Glutamatergic neuron (in vitro differentiated cells): ENCODE results near the gene RPP25L. TPM values are rescaled to one million over a fixed set of nuclear protein-coding genes. Genes with fewer than 3 reads are reported as not detected.
A peak's percentile ranks its signal among the peaks of the same experiment; 100 is the strongest.

Source experiments
- DNase-seq: peaks from one replicate; pipeline ENCODE4 v3.0.0; 2022
- H3K27ac Mint-ChIP-seq: one replicate; pipeline ENCODE4 v1.8.0; 2020; ENCODE audit warnings: mild to moderate bottlenecking, mixed read lengths, inconsistent platforms; ENCODE audit not compliant: unreplicated experiment
- H3K27me3 Mint-ChIP-seq: one replicate; pipeline ENCODE4 v1.8.0; 2020; ENCODE audit warnings: mild to moderate bottlenecking, moderate library complexity, mixed read lengths, inconsistent platforms; ENCODE audit not compliant: unreplicated experiment
- H3K36me3 Mint-ChIP-seq: one replicate; pipeline ENCODE4 v1.8.0; 2020; ENCODE audit warnings: mild to moderate bottlenecking, mixed read lengths, inconsistent platforms; ENCODE audit not compliant: unreplicated experiment
- H3K4me1 Mint-ChIP-seq: one replicate; pipeline ENCODE4 v1.8.0; 2020; ENCODE audit warnings: mild to moderate bottlenecking, low read depth, mixed read lengths, inconsistent platforms; ENCODE audit not compliant: unreplicated experiment
- H3K4me3 Mint-ChIP-seq: one replicate; pipeline ENCODE4 v1.8.0; 2020; ENCODE audit warnings: mild to moderate bottlenecking, mixed read lengths, inconsistent platforms; ENCODE audit not compliant: unreplicated experiment
- H3K9me3 Mint-ChIP-seq: one replicate; pipeline ENCODE4 v1.8.0; 2020; ENCODE audit warnings: mild to moderate bottlenecking, moderate library complexity, mixed read lengths, inconsistent platforms; ENCODE audit not compliant: unreplicated experiment
- long read RNA-seq: library from polyadenylated mRNA; unstranded; transcript quantifications from one replicate; pipeline ENCODE4 v2.0.0, GENCODE V29; 2020; ENCODE audit not compliant: unreplicated experiment
- total RNA-seq: library from RNA; stranded (reverse); fragmentation: NEBNext Ultra II Directional; extraction: Animal tissue kit (Norgen Biotek cat#: 25700); gene quantifications from one replicate; pipeline ENCODE4 v1.2.1, GENCODE V29; 2021; ENCODE audit not compliant: unreplicated experiment
- TF ChIP-seq, protein P1 (sequence below): fragments of 200-600 bp; sonication (generic); IDR thresholded peaks from one replicate; pipeline ENCODE4 v1.5.0; 2021; ENCODE audit not compliant: partially characterized antibody, unreplicated experiment

Gene RPP25L, protein sequence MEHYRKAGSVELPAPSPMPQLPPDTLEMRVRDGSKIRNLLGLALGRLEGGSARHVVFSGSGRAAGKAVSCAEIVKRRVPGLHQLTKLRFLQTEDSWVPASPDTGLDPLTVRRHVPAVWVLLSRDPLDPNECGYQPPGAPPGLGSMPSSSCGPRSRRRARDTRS
- 12.6 TPM for total RNA-seq
- long read RNA-seq, partial matches to known transcripts: 0 of 5 reads
- long read RNA-seq, other reads (novel, unspliced or antisense): 1 of 5 reads

DNA sequence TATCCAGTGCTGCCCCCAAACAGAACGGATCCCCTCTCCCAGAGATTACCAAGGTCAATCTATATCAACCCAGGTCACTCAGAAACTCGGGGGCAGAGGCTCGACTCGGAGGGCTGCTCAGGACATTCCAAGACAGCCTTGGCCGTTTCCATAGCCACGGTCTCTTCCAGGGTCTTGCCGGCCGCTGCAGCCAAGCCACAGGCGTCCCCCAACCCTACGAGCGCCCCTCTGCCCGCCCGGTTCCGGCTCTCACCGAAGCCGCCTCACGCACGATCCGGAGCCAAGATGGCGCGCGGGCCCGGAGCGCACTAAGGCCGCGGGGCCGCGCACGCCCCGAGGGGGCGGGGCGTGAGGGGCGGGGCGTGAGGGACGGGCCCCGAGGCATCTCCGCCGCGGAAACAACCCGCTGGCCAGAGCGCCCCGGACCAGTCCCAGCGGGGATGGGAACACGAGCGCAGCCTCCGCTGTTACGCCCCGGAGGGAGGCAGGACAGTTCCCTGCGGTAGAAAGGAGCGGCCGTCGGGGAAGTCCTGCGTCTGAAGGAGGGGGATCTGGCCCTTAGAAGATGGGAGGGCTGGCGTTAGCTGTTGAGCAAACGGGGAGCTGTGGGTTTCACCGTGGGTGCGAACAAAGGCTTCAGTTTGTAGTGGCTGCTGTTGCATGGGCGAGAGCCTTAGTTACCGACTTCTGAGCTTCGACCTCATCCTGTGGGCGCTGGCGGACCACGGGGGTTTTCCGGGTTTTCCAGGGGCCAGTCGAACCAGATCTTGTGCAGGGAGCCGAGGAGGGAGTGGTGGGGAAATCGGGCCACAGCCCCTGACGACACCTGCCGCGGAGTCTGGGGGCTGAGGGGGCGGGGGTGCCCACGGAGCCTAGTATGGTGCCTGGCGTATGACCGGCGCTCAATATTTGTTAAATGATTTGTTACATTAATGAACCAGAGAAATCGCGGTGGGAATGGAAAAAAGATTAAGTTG lies at the start of gene RPP25L:
Gene RPP25L, minus strand, starts transcription at position 287 of the 977 bp plus-strand sequence. CDS start 801 bp downstream, outside the sequence.
- peaks cover 10% of the 10 kb centered on the region for H3K9me3 Mint-ChIP-seq
- DNase-seq: peak; percentile 89
- H3K36me3 Mint-ChIP-seq: no peaks in the 10 kb centered on the region
- H3K4me1 Mint-ChIP-seq: peaks cover 11% of the 10 kb centered on the region
- H3K27ac Mint-ChIP-seq: peak within 1 kb of the TSS; percentile 87
- TF ChIP-seq, protein P1, sequence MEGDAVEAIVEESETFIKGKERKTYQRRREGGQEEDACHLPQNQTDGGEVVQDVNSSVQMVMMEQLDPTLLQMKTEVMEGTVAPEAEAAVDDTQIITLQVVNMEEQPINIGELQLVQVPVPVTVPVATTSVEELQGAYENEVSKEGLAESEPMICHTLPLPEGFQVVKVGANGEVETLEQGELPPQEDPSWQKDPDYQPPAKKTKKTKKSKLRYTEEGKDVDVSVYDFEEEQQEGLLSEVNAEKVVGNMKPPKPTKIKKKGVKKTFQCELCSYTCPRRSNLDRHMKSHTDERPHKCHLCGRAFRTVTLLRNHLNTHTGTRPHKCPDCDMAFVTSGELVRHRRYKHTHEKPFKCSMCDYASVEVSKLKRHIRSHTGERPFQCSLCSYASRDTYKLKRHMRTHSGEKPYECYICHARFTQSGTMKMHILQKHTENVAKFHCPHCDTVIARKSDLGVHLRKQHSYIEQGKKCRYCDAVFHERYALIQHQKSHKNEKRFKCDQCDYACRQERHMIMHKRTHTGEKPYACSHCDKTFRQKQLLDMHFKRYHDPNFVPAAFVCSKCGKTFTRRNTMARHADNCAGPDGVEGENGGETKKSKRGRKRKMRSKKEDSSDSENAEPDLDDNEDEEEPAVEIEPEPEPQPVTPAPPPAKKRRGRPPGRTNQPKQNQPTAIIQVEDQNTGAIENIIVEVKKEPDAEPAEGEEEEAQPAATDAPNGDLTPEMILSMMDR: no peak
- H3K27me3 Mint-ChIP-seq: peaks cover 2% of the 10 kb centered on the region
- H3K4me3 Mint-ChIP-seq: peak within 1 kb of the TSS; percentile 84

DNA sequence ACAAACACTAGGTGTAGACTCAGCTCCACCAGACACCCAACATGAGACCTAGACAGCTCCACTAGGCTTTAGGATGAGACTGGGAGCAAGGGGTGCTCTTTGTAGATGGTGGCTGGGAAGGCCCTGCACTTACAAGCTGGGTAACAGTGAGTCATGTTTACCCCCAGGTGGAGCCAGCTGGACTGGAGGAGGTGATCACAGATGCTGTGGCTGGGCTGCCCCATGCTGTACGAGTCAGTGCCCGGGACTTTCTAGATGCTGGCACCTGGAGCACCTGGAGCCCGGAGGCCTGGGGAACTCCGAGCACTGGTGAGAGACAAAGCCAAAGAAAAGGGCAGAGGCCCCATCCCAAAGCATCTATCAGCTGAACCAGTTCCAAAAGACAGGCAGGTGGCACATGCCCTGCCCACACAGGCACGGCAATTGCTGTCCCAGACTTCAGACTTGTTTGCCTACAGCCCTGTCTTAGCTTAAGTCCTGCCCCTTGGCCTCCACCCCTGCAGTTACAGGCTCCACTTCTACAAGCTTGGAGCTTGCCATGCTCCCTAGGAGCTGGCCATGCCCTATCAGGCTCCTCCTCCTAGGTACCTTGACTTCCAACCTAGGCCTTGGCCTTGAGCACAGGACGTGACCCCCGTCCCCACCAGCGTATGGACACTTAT lies 47.8 kb upstream of the RPP25L start:
- H3K9me3 Mint-ChIP-seq: peaks cover 9% of the 10 kb centered on the region
- H3K36me3 Mint-ChIP-seq: no peaks in the 10 kb centered on the region
- peaks cover 3% of the 10 kb centered on the region for H3K27me3 Mint-ChIP-seq
- no peak for DNase-seq
- no peak overlapping the region for H3K4me3 Mint-ChIP-seq
- no peak overlapping the region for H3K27ac Mint-ChIP-seq
- TF ChIP-seq, protein P1: no peak
- H3K4me1 Mint-ChIP-seq: peaks cover 16% of the 10 kb centered on the region

DNA sequence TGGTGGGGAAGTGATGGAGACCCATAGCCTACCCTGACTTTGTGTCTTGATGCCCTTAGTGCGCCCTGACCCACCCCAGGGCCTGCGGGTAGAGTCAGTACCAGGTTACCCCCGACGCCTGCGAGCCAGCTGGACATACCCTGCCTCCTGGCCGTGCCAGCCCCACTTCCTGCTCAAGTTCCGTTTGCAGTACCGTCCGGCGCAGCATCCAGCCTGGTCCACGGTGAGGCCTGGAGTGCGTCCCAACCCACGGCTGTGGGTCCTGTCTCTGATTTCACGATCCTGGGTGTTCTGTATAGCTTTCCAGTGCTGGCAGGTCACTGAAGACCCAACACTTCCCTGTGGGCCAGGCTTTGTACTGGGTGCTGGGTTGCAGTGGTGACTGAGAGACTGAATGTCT lies 46.6 kb upstream of the RPP25L start:
- Mint-ChIP-seq H3K27me3 (peaks cover 2% of the 10 kb centered on the region), H3K27ac (no peak overlapping the region), H3K36me3 (no peaks in the 10 kb centered on the region), H3K4me1 (peaks cover 18% of the 10 kb centered on the region), H3K4me3 (peak overlapping the region; percentile 9), H3K9me3 (peaks cover 5% of the 10 kb centered on the region)
- DNase-seq: no peak
- TF ChIP-seq, protein P1: no peak

DNA sequence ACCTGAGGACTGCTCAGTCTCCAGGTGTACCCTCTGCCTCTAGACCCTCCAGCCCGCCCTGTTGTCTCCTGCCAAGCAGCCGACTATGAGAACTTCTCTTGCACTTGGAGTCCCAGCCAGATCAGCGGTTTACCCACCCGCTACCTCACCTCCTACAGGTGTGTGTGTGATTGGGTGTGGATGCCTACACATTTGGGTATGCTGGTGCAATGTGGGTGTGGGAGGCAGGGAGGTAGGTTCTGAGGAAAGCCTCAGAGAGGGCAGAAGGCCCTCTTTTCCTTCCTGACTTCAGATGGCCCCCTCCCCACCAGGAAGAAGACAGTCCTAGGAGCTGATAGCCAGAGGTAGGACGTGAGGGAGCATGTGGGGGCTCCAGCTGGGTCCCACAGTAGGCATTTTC lies 45.1 kb upstream of the RPP25L start:
- no peak overlapping the region for H3K27ac Mint-ChIP-seq
- DNase-seq: no peak
- TF ChIP-seq, protein P1: no peak
- H3K4me1 Mint-ChIP-seq: peaks cover 28% of the 10 kb centered on the region
- H3K9me3 Mint-ChIP-seq: peaks cover 5% of the 10 kb centered on the region
- H3K4me3 Mint-ChIP-seq: no peak overlapping the region
- H3K36me3 Mint-ChIP-seq: no peaks in the 10 kb centered on the region
- peaks cover 6% of the 10 kb centered on the region for H3K27me3 Mint-ChIP-seq
